K562 (cell line): ENCODE results near the gene COX10. TPM values are rescaled to one million over a fixed set of nuclear protein-coding genes. Genes with fewer than 3 reads are reported as not detected.
A peak's percentile ranks its signal among the peaks of the same experiment; 100 is the strongest.

ENCODE experiments used
- ATAC-seq: fragments of 200-7000 bp; cut with Tn5 transposase; 3 replicates; pipeline ENCODE4 v1.9.1; 2020; ENCODE audit warnings: moderate library complexity
- BruUV-seq: library from RNA; stranded (reverse); fragments of 400-500 nt; replicated peaks from 2 replicates; lab custom pipeline; 2021; lab: Mats Ljungman, UMichigan
- CTCF ChIA-PET: fragments of 300-600 bp; formaldehyde crosslinking; extraction: SDS; loops from one replicate; lab custom pipeline; 2021; ENCODE audit warnings: low intra/inter-chr PET ratio; lab: Yijun Ruan, JAX
- POLR2A ChIA-PET: fragments of 300-600, 350-650 bp; sonication (Branson Sonifier 250); formaldehyde crosslinking; extraction: SDS; loops from one replicate; lab custom pipeline; 2021; ENCODE audit warnings: antibody characterized with exemption, inconsistent platforms; lab: Yijun Ruan, JAX
- DNase-seq, 4 experiments: peaks; one replicate each; pipeline versions ENCODE4 v3.0.0 to v3.0.0-alpha.2; 2011 to 2018; ENCODE audit warnings: low spot score in 3 of 4, mixed read lengths in 3 of 4; ENCODE audit errors: extremely low read depth in 1 of 4
- FAIRE-seq: peaks from 2 replicates; lab custom pipeline; 2011; peaks lifted over from hg19 to GRCh38; lab: Jason Lieb, UNC
- H2AFZ ChIP-seq: 2 replicates; pipeline ENCODE4 v1.6.0; 2011; ENCODE audit warnings: low read depth, low read length, control low read depth, inconsistent platforms
- H3K27ac ChIP-seq: fragments of 200-600 bp; 3 replicates; pipeline ENCODE4 v1.8.0; 2011; ENCODE audit warnings: low read depth, mild to moderate bottlenecking, control low read depth, inconsistent platforms, low read length, moderate library complexity, mixed read lengths; ENCODE audit errors: extremely low read depth
- H3K27me3 ChIP-seq, 2 experiments: fragments of 300-600 bp in 1 of 2; 2 replicates in 1 of 2; 3 replicates in 1 of 2; pipeline versions ENCODE4 v1.6.0 to v1.8.0; 2011; ENCODE audit warnings: inconsistent platforms in 2 of 2, low read length in 2 of 2, mild to moderate bottlenecking in 1 of 2, mixed read lengths in 1 of 2, moderate library complexity in 1 of 2; ENCODE audit not compliant: control insufficient read depth in 2 of 2, insufficient read depth in 2 of 2
- H3K36me3 ChIP-seq: fragments of 300-600 bp; 3 replicates; pipeline ENCODE4 v1.8.0; 2011; ENCODE audit warnings: mild to moderate bottlenecking, low read length, inconsistent platforms; ENCODE audit not compliant: control insufficient read depth, insufficient read depth
- H3K4me1 ChIP-seq, 2 experiments: fragments of 200-600 bp in 1 of 2; replicated peaks in 1 of 2; 2 replicates in 1 of 2; 3 replicates in 1 of 2; pipeline versions ENCODE4 v1.5.1 to v1.8.0; 2011; ENCODE audit warnings: inconsistent platforms in 2 of 2, low read length in 2 of 2, mild to moderate bottlenecking in 1 of 2, mixed read lengths in 1 of 2, moderate library complexity in 1 of 2; ENCODE audit not compliant: control insufficient read depth in 2 of 2, insufficient read depth in 2 of 2
- H3K4me2 ChIP-seq: 2 replicates; pipeline ENCODE4 v1.6.1; 2011; ENCODE audit warnings: low read length, control low read depth, inconsistent platforms, mixed read lengths; ENCODE audit not compliant: insufficient read depth
- H3K4me3 ChIP-seq: fragments of 200-600 bp; sonication (generic), shearing (Covaris generic); 2 replicates; pipeline ENCODE4 v1.5.1; 2016; ENCODE audit warnings: control low read depth, inconsistent platforms
- H3K79me2 ChIP-seq: fragments of 200-600 bp; 3 replicates; pipeline ENCODE4 v1.8.0; 2011; ENCODE audit warnings: low read length, inconsistent platforms; ENCODE audit not compliant: control insufficient read depth, insufficient read depth
- H3K9ac ChIP-seq, 2 experiments: 2 replicates each; pipeline versions ENCODE4 v1.6.0 to v1.6.1; 2011; ENCODE audit warnings: low read depth in 2 of 2, low read length in 2 of 2, control low read depth in 1 of 2, inconsistent platforms in 1 of 2, mild to moderate bottlenecking in 1 of 2, mixed read lengths in 1 of 2; ENCODE audit not compliant: insufficient read depth in 1 of 2
- H3K9me1 ChIP-seq: one replicate; pipeline ENCODE4 v1.6.0; 2011; ENCODE audit warnings: inconsistent platforms, mild to moderate bottlenecking, low read length, moderate library complexity; ENCODE audit not compliant: control insufficient read depth, insufficient read depth
- H3K9me3 ChIP-seq: replicated peaks from 2 replicates; pipeline ENCODE4 v1.5.1; 2011; ENCODE audit warnings: low read depth, low read length, inconsistent platforms; ENCODE audit not compliant: control insufficient read depth, insufficient read depth
- H4K20me1 ChIP-seq: replicated peaks from 2 replicates; pipeline ENCODE4 v1.6.1; 2011; ENCODE audit warnings: low read length, inconsistent platforms, mixed read lengths; ENCODE audit not compliant: control insufficient read depth, insufficient read depth
- ASH1L ChIP-seq: fragments of 450-650 bp; IDR thresholded peaks from 2 replicates; pipeline ENCODE4 v1.6.1; 2018; ENCODE audit warnings: borderline replicate concordance, mild to moderate bottlenecking, low read depth; ENCODE audit not compliant: partially characterized antibody
- ATF6 ChIP-seq: sonication (generic); formaldehyde crosslinking; IDR thresholded peaks from 2 replicates; pipeline ENCODE4 v1.4.0; 2020; ENCODE audit warnings: mild to moderate bottlenecking, missing genetic modification reagents
- BDP1 ChIP-seq: IDR thresholded peaks from 3 replicates; pipeline ENCODE4 v1.6.1; 2011; ENCODE audit not compliant: insufficient read length, insufficient read depth
- DMBX1 ChIP-seq: fragments of 250-450 bp; sonication (Bioruptor Pico); IDR thresholded peaks from 2 replicates; pipeline ENCODE4 v1.8.0; 2022; ENCODE audit warnings: inconsistent platforms, mild to moderate bottlenecking, moderate library complexity, borderline replicate concordance
- FOS ChIP-seq: IDR thresholded peaks from 3 replicates; pipeline ENCODE4 v1.6.1; 2011; ENCODE audit not compliant: insufficient read length; ENCODE audit errors: extremely low read depth
- GABPB1 ChIP-seq: sonication (generic); formaldehyde crosslinking; IDR thresholded peaks from 2 replicates; pipeline ENCODE4 v1.8.0; 2022; ENCODE audit warnings: mild to moderate bottlenecking, missing genetic modification reagents
- MAFG ChIP-seq: fragments of 450-650 bp; conservative IDR thresholded peaks from 2 replicates; pipeline ENCODE4 v1.6.1; 2016; ENCODE audit warnings: missing genetic modification characterization, missing compliant biosample characterization
- RAD21 ChIP-seq, 2 experiments: fragments of 250-450 bp in 1 of 2; fragments of 450-650 bp in 1 of 2; sonication (Bioruptor Pico) in 1 of 2; formaldehyde crosslinking in 1 of 2; IDR thresholded peaks in 1 of 2; conservative IDR thresholded peaks in 1 of 2; 2 replicates each; pipeline versions ENCODE4 v1.4.0 to v1.8.0; 2020 to 2022; ENCODE audit warnings: mild to moderate bottlenecking in 2 of 2, moderate library complexity in 1 of 2
- RBM39 ChIP-seq: fragments of 200-400 bp; formaldehyde crosslinking; optimal IDR thresholded peaks from 2 replicates; pipeline ENCODE3; 2018; ENCODE audit warnings: low read depth, low read length
- SETDB1 ChIP-seq: IDR thresholded peaks from one replicate; pipeline ENCODE4 v1.6.1; 2012; ENCODE audit warnings: low read length, control low read depth, inconsistent platforms
- SRSF9 ChIP-seq: fragments of 200-400 bp; formaldehyde crosslinking; IDR thresholded peaks from 2 replicates; pipeline ENCODE4 v1.6.1; 2017; ENCODE audit warnings: low read depth, low read length, borderline replicate concordance
- ZBTB8A ChIP-seq: fragments of 450-650 bp; IDR thresholded peaks from 2 replicates; pipeline ENCODE4 v1.6.1; 2018; ENCODE audit warnings: mild to moderate bottlenecking, moderate library complexity; ENCODE audit not compliant: partially characterized antibody
- ZNF232 ChIP-seq: sonication (generic); formaldehyde crosslinking; IDR thresholded peaks from 2 replicates; pipeline ENCODE4 v1.8.0; 2022; ENCODE audit warnings: mild to moderate bottlenecking, missing genetic modification reagents
- ZSCAN32 ChIP-seq: fragments of 450-650 bp; formaldehyde crosslinking; IDR thresholded peaks from 2 replicates; pipeline ENCODE4 v1.4.0; 2020; ENCODE audit warnings: mild to moderate bottlenecking, moderate library complexity
- WGBS: fragments of 100-300 bp; shearing (Covaris generic); methylation state at CpG from one replicate; pipeline ENCODE4 v1.1.6; 2016; ENCODE audit warnings: low coverage, mixed read lengths; ENCODE audit not compliant: insufficient coverage; ENCODE audit errors: missing lambda C conversion rate; 5-methylcytosine and 5-hydroxymethylcytosine counted together
- in situ Hi-C: fragments of 300-500 bp; cut with MboI; formaldehyde crosslinking; loops from 4 replicates; pipeline ENCODE4 v1.15.0; 2018; ENCODE audit warnings: inconsistent platforms, mixed read lengths
- intact Hi-C: fragments of 100-400 bp; cut with micrococcal nuclease; formaldehyde crosslinking; loops from 2 replicates; pipeline ENCODE4 v1.14.2; 2022
- polyA plus RNA-seq, 8 experiments: library from polyadenylated mRNA; depleted of rRNA in 4 of 8; stranded (reverse) in 5 of 8; unstranded in 3 of 8; fragments of >200 nt; fragmentation: Nextera tagmentation in 2 of 8; fragmentation: Illumina TruSeq in 1 of 8; extraction: Ambion mirVana in 2 of 8; extraction: Trizol in 1 of 8; gene quantifications; 2 replicates each; pipeline versions ENCODE4 v1.2.1 to v1.2.3, GENCODE V29; 2011 to 2014; ENCODE audit warnings: inconsistent platforms in 1 of 8, missing spikeins in 1 of 8
- total RNA-seq, 7 experiments: library from RNA; depleted of rRNA in 6 of 7; stranded (reverse); fragments of >200 nt in 6 of 7; fragmentation: Illumina TruSeq in 2 of 7; extraction: Trizol in 2 of 7; gene quantifications; 2 replicates each; pipeline versions ENCODE4 v1.2.1 to v1.2.3, GENCODE V29; 2011 to 2021; ENCODE audit warnings: low replicate concordance in 1 of 7

COX10 gene
- total and polyA plus RNA-seq, 9 of the 15 experiments (the other 6 are each of a cell fraction or from before 2014, with no cell fraction given): 10.3 to 26.4 (median 17.8) TPM

- ChIA-PET CTCF (no interaction called here), POLR2A (no interaction called here)
- BruUV-seq: no TSS peak
- no peaks in the 10 kb centered on the region for H3K9me3 ChIP-seq
- DNase-seq: no peak
- no peak for ATAC-seq
- H3K9me1 ChIP-seq: no peaks in the 10 kb centered on the region
- WGBS: 73% methylated on average over 6 of the region's 6 CpGs
- no peak overlapping the region for H2AFZ ChIP-seq
- H3K27ac ChIP-seq: no peak overlapping the region
- no peak overlapping the region for H3K4me2 ChIP-seq
- H4K20me1 ChIP-seq: no peaks in the 10 kb centered on the region
- no peak overlapping the region for H3K4me3 ChIP-seq
- in situ Hi-C loops: no loop called here
- no peaks in the 10 kb centered on the region for H3K79me2 ChIP-seq
- TF ChIP-seq MAFG (tag): no peak
- no peak for TF ChIP-seq ZBTB8A
- TF ChIP-seq ZSCAN32: no peak
- no peak for TF ChIP-seq BDP1
- TF ChIP-seq DMBX1 (CRISPR knock-in tag): no peak
- TF ChIP-seq GABPB1: no peak
- no peak for TF ChIP-seq FOS
- TF ChIP-seq SETDB1: no peak
- TF ChIP-seq ZNF232 (CRISPR knock-in tag): no peak
- TF ChIP-seq RAD21 (CRISPR knock-in tag; conservative IDR thresholded peaks at IDR 0.05 in 1 of 2, IDR thresholded peaks at IDR 0.05 in 1 of 2): no peak
- TF ChIP-seq ATF6: no peak
- TF ChIP-seq SRSF9: no peak
- no peak for TF ChIP-seq RBM39
- no peak for TF ChIP-seq ASH1L
- intact Hi-C loops: no loop called here
- peak; percentile 54 for FAIRE-seq
- H3K36me3 ChIP-seq: peaks cover 5% of the 10 kb centered on the region; the same call in 1 of the 3 replicates
- H3K9ac ChIP-seq: no peak overlapping the region
- H3K4me1 ChIP-seq: no peaks in the 10 kb centered on the region
- no peaks in the 10 kb centered on the region for H3K27me3 ChIP-seq
Measured at GRCh38 chr17:14052886-14053615, 16.3 kb upstream of the COX10 start.
